ENCODE data around the gene HOXD9.

HOXD9 gene

GRCh38 chr2:176098366-176099158, 24.0 kb upstream of the HOXD9 start:
- DNase-seq (ENCODE audit: low read depth, low spot score), result no peak

DNA sequence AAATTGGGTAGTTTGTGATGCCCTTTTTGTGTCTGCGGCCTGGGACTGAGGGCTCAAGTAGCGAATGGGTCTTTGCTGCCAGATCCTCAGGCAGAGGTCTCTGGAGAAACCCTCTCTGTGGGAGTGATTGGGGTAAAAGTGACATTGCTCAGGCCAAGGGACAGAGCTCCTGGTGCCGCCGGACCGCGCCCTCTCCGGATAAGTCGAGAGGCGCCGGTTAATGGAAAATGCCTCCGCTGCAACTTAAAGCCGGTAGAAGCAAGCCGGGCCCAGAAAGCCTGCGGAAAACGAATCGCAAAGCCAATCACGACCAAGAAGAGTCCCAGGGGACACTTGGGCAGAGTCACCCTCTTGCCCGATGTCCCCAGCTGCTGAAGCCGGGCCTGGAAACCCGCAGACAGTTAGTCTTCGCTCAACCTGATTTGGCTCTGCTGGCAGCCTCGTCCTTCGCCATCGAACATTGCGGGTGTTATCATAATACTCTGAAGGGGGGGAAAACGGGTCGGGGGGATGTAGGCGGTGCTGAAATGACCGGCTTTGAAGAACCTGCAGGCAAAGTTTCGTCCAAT, 23.3 kb upstream of the HOXD9 start:
- no peak for DNase-seq (ENCODE audit: low read depth, low spot score)

GRCh38 chr2:176099728-176100546, 22.6 kb upstream of the HOXD9 start, which contains the start of gene HOXD12:
Gene HOXD12 (plus strand): TSS chr2:176099795. CDS start chr2:176099802, 7 bp downstream.
- DNase-seq (ENCODE audit: low read depth, low spot score), result no peak

GRCh38 chr2:176100547-176101140, 21.9 kb upstream of the HOXD9 start:
- no peak for DNase-seq (ENCODE audit: low read depth, low spot score)

- no peak for DNase-seq (ENCODE audit: low read depth, low spot score)
Observed at GRCh38 chr2:176101216-176101830, 21.2 kb upstream of the HOXD9 start.

DNA sequence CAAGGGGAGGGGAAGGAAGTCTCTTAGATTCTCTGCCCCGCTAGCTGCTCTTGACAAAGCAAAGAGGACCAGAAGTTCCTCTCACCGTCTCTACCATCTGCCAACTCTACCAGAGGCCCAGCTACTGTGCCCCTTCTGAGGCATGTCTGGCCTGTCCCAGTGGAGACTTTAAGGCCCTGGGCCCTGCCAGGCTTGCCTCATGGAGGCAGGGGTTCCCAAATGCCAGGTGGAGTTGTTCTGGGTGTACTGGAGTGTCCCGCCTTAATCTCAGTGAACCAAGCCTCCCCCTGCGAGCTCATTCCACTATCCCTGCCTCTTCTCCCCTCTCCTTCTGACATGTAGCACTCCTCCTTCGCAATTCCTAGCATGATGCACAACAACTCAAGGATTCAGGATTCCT, 20.7 kb upstream of the HOXD9 start:
- no peak for DNase-seq (ENCODE audit: low read depth, low spot score)

DNA sequence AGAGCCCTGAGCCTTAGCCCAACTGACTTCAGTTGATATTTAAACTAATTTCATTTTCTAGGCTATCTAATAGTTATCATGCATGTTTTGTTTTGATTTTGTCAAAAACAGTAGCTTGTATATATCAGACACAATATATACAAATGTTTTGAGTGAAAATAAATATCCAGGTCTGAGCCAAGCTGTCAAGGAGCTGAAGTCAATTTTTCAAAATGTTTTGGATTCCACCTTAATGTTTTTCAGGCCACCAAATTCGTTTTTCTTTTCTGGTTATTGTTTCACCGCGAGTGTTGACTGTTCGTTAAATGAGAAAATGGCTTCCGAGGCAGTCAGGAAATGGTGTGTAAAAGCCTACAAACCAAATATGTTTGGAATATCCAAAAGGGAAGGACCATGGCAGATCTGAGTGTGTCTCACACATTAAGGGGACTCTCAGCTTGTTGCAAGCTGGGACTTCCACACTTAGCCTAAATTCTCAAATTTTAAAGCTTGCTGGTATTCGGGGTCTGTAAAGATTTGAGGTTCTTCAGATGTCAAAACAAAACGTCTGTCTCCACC, 20.1 kb upstream of the HOXD9 start:
- DNase-seq (ENCODE audit: low read depth, low spot score), result no peak

GRCh38 chr2:176103194-176103593, 19.3 kb upstream of the HOXD9 start:
- DNase-seq (ENCODE audit: low read depth, low spot score), result no peak

DNA sequence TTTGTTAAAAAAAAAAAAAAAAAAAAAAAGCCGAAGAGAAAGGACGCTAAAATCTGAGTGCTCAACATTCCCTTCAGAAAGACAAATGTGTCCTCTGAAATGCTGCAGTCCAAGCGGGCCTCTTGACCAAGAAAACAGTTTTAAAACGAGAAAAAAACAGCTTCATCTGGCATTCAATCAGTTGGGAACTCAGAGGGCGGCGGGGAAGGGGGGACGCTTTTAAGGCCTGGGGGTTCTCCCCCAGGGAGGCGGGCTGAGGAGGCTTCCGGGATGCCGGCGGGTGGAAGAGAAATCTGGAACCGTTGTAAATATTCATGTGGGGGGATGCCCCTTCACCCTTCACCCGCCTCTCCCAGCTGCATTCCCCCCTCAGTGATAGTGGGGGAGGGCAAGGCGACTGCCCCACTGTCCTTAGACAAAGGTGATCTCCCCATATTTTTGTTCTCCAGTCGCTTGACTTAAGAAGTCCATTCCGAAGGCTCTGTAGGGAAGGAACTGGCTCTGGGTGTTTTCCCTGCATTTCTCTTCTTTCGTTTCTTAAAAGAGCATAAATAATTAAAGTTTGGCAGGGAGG, 18.7 kb upstream of the HOXD9 start:
- no peak for DNase-seq (ENCODE audit: low read depth, low spot score)

GRCh38 chr2:176104316-176105077, 18.0 kb upstream of the HOXD9 start:
- DNase-seq (ENCODE audit: low read depth, low spot score), result no peak

GRCh38 chr2:176105078-176105729, 17.3 kb upstream of the HOXD9 start:
- DNase-seq (ENCODE audit: low read depth, low spot score), result no peak

DNA sequence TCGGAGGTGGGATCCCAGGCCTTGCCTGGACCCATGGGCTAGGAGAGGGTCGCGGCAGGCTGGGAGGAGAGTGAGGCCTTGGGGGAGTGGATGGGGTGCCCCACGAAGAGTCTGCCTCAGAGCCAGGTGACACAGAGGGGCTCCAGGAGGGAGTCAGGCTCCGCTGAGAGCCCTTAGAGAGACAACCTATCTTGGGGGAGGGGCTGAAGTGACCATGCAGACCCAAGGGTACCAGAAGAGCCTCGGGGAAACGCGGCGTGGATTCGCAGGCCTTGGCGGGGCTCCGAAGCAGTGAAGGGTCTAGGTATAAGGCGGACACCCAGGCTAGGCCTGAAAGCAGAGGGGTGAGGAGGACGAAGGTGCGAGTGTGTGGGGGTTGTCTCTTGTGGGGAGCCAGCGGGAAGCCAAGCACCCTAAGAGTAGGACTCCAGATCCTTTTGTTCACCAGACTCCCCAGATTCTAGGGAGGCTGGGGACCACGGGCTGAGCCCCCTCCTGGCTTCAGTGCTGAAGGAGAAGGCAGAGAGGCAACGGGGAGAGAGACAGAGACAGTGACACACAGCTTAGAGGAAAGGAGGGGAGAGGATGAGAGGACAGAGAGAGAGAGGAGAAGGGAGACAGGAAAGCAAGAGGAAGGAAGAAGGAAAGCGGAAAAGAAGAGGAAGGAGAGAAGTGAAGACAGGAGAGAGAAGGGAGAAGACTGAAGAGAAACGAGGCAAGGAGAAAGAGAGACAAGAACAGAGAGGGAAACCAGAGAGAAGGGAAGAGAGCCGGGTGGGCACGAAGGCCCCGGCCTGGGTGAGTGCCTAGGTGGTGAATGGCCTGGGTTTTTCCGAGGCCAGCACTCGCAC, 16.6 kb upstream of the HOXD9 start:
- DNase-seq (ENCODE audit: low read depth, low spot score), result no peak

DNA sequence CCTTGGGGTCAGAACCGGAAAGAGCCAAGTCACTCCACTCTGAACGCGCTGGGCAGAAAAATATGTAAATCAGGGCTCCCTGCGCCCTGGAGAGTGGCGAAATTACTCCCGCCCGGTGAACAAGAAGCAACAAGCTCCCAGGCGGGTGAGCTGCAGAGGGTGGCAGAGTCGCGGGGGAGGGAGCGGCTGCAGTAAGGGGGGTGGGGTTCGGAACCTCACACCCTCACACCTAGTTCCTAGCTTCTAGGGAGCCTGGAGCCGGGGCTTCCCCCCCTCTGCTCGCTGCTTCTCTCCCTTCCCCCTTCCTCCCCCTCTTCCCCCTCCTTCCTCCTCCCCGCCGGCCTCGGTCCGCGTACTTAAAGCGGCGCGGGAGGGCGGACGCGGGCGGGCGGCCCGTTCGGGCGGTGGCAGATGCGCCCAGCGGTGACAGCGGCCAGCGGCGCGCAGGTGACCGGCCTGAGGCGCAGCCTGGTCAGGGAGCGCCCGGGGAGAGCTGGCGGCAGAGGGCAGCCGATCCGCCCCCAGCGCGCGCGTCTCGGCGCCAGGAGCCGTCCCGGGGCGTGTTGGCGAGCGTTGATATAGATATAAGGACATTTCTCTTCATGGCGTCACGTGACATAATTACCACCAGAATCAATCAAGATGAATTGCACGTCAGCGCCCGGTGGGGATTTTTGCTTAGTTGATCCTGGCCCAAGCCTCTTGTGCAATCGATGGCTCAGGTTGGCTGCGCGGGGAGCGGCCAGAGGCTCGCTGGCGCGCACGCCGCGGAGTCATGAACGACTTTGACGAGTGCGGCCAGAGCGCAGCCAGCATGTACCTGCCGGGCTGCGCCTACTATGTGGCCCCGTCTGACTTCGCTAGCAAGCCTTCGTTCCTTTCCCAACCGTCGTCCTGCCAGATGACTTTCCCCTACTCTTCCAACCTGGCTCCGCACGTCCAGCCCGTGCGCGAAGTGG, 15.7 kb upstream of the HOXD9 start, which contains the start of gene HOXD11:
HOXD11 (plus strand) TSS at position 700 of the 959 bp plus-strand sequence; CDS start at position 776, 76 bp downstream.
- DNase-seq (ENCODE audit: low read depth, low spot score), result no peak

DNA sequence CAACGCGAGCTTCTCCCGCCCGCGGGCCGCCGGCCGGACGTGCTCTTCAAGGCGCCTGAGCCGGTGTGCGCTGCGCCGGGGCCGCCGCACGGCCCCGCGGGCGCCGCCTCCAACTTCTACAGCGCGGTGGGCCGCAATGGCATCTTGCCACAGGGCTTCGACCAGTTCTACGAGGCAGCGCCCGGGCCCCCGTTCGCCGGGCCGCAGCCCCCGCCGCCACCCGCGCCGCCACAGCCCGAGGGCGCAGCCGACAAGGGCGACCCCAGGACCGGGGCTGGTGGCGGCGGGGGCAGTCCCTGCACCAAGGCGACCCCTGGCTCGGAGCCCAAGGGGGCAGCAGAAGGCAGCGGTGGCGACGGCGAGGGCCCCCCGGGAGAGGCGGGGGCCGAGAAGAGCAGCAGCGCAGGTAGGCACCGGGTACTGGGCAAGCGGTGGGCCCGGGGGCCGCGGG, 14.8 kb upstream of the HOXD9 start:
- DNase-seq (ENCODE audit: low read depth, low spot score), result no peak

DNA sequence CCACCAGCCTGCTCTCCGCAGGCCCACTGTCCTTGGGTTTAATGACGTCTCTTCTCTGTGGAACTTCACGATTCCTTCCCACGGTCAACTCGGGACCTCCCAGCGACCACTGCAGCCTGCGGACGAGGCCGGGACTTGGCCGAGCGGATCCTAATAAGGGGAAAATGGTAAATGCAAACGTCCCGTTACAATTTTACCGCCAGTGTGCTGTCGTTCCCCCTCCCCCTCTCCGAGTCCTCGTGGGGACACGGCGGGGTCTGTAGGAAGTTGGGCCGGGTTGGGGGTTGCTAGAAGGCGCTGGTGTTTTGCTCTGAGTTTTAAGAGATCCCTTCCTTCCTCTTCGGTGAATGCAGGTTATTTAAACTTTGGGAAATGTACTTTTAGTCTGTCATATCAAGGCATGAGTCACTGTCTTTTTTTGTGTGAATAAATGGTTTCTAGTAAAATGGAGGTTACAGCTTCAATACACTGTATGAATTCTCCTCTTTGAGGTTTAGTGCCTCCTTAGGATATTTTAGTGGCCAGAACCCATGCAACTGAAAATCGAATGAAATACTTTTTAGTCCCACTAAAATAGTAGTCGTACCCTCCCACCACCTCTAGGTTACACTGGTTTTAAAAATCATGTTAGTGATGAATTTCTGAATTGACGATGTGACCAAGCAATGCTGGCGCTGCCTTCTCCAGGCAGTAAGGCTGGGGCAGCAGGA, 13.2 kb upstream of the HOXD9 start:
- DNase-seq (ENCODE audit: low read depth, low spot score), result no peak

DNA sequence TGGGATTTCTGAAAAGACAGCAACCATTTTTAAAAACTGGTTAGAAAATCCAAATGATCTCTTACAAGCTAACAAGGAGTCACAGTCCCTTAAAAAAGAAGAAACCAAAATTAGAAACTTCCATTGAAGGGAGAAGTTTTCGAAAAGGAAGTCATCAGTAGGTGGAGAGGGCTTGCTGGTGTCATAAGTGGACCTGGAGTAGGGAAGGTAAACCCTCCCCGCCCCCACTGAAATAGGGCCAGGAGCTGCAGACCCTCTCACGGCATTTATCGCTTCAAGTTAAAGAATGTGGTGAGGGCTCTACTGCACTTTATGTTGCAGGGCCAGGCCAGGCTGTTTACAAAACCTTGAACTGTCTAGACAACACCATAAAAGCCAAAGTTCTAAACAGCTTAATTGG, 12.6 kb upstream of the HOXD9 start:
- no peak for DNase-seq (ENCODE audit: low read depth, low spot score)
